H1 (cell line): ENCODE measurements around the gene FMN2. TPM values are rescaled to one million over a fixed set of nuclear protein-coding genes. Genes with fewer than 3 reads are reported as not detected.

ENCODE experiments used
- CTCF ChIA-PET: fragments of 300-600 bp; sonication (Branson Sonifier 250); formaldehyde crosslinking; loops from one replicate; lab custom pipeline; 2021; ENCODE audit not compliant: partially characterized antibody; lab: Charles Lee
- POLR2A ChIA-PET: fragments of 300-600 bp; sonication (Branson Sonifier 250); formaldehyde crosslinking; loops from one replicate; lab custom pipeline; 2021; ENCODE audit warnings: inconsistent platforms; ENCODE audit not compliant: partially characterized antibody; lab: Charles Lee
- DNase-seq, 2 experiments: peaks; one replicate each; pipeline versions ENCODE4 v3.0.0 to v3.0.0-alpha.2; 2010 to 2022; ENCODE audit warnings: low spot score in 2 of 2, low read depth in 1 of 2, mixed read lengths in 1 of 2
- FAIRE-seq: peaks from 2 replicates; lab custom pipeline; 2011; peaks lifted over from hg19 to GRCh38; lab: Jason Lieb, UNC
- H2AFZ ChIP-seq: 2 replicates; pipeline ENCODE4 v1.8.1; 2012; ENCODE audit warnings: low read length, inconsistent platforms
- H2AK5ac ChIP-seq: 2 replicates; pipeline ENCODE4 v1.6.1; 2013; ENCODE audit warnings: low read depth, low read length
- H2BK120ac ChIP-seq: replicated peaks from 2 replicates; pipeline ENCODE3; 2013; ENCODE audit warnings: low read depth, low read length, inconsistent platforms
- H2BK12ac ChIP-seq: 2 replicates; pipeline ENCODE4 v1.6.1; 2013; ENCODE audit warnings: low read depth, low read length
- H2BK15ac ChIP-seq: 2 replicates; pipeline ENCODE4 v1.6.1; 2013; ENCODE audit warnings: low read length
- H2BK20ac ChIP-seq: 2 replicates; pipeline ENCODE4 v1.6.1; 2013; ENCODE audit warnings: low read length
- H2BK5ac ChIP-seq: 2 replicates; pipeline ENCODE4 v1.6.1; 2013; ENCODE audit warnings: low read depth, low read length
- H3K14ac ChIP-seq: 2 replicates; pipeline ENCODE4 v1.6.1; 2013; ENCODE audit warnings: inconsistent platforms; ENCODE audit not compliant: insufficient read length
- H3K18ac ChIP-seq: 2 replicates; pipeline ENCODE4 v1.6.1; 2013; ENCODE audit warnings: low read length; ENCODE audit errors: extremely low read depth
- H3K23ac ChIP-seq: 2 replicates; pipeline ENCODE4 v1.6.1; 2013; ENCODE audit warnings: inconsistent platforms; ENCODE audit not compliant: insufficient read length
- H3K23me2 ChIP-seq: 2 replicates; pipeline ENCODE4 v1.6.1; 2013; ENCODE audit warnings: low read depth, low read length
- H3K27ac ChIP-seq: 2 replicates; pipeline ENCODE4 v1.6.1; 2011; ENCODE audit warnings: low read depth, low read length, inconsistent platforms
- H3K27me3 ChIP-seq, 4 experiments: replicated peaks in 1 of 4; 1 replicate in 1 of 4; 2 replicates in 3 of 4; pipeline versions ENCODE4 v1.6.1 to v1.8.1; 2011 to 2013; ENCODE audit warnings: low read length in 3 of 4, mild to moderate bottlenecking in 3 of 4, inconsistent platforms in 2 of 4, mixed read lengths in 2 of 4, moderate library complexity in 1 of 4; ENCODE audit not compliant: control insufficient read depth in 3 of 4, insufficient read depth in 3 of 4; ENCODE audit errors: extremely low read depth in 1 of 4
- H3K36me3 ChIP-seq, 4 experiments: 2 replicates each; pipeline versions ENCODE4 v1.6.1 to v1.8.1; 2011 to 2013; ENCODE audit warnings: mild to moderate bottlenecking in 4 of 4, low read length in 3 of 4, moderate library complexity in 2 of 4, control low read depth in 1 of 4, inconsistent platforms in 1 of 4; ENCODE audit not compliant: insufficient read depth in 4 of 4, control insufficient read depth in 2 of 4
- H3K4ac ChIP-seq: replicated peaks from 2 replicates; pipeline ENCODE3; 2013; ENCODE audit warnings: low read length, low read depth, mixed read lengths, inconsistent platforms; ENCODE audit not compliant: insufficient read length
- H3K4me1 ChIP-seq, 4 experiments: replicated peaks in 1 of 4; 1 replicate in 1 of 4; 2 replicates in 3 of 4; pipeline versions ENCODE4 v1.6.1 to v1.8.1; 2011 to 2013; ENCODE audit warnings: low read length in 3 of 4, inconsistent platforms in 2 of 4, mixed read lengths in 1 of 4; ENCODE audit not compliant: insufficient read depth in 4 of 4, control insufficient read depth in 3 of 4
- H3K4me2 ChIP-seq, 2 experiments: 2 replicates each; pipeline versions ENCODE4 v1.6.1 to v1.8.1; 2011 to 2013; ENCODE audit warnings: low read depth in 2 of 2, low read length in 2 of 2, control low read depth in 1 of 2, inconsistent platforms in 1 of 2, mild to moderate bottlenecking in 1 of 2; ENCODE audit not compliant: insufficient read depth in 1 of 2
- H3K4me3 ChIP-seq, 4 experiments: fragments of 200-600, 300-600 bp in 1 of 4; sonication (generic), shearing (Covaris generic), sonication (Bioruptor Twin) in 1 of 4; 2 replicates each; pipeline versions ENCODE4 v1.5.1 to v1.8.1; 2011 to 2016; ENCODE audit warnings: low read length in 4 of 4, low read depth in 3 of 4, control low read depth in 2 of 4, inconsistent platforms in 2 of 4, mild to moderate bottlenecking in 2 of 4, mixed read lengths in 1 of 4, moderate library complexity in 1 of 4; ENCODE audit not compliant: insufficient read depth in 2 of 4; ENCODE audit errors: extremely low read depth in 1 of 4
- H3K56ac ChIP-seq: replicated peaks from 2 replicates; pipeline ENCODE3; 2013; ENCODE audit warnings: low read depth, mild to moderate bottlenecking, mixed read lengths, low read length, inconsistent platforms; ENCODE audit not compliant: insufficient read length
- H3K79me1 ChIP-seq: 2 replicates; pipeline ENCODE4 v1.6.1; 2013; ENCODE audit warnings: low read depth, low read length, control low read depth
- H3K79me2 ChIP-seq, 2 experiments: 2 replicates each; pipeline versions ENCODE4 v1.6.1 to v1.8.1; 2012 to 2013; ENCODE audit warnings: low read length in 2 of 2, mild to moderate bottlenecking in 2 of 2, inconsistent platforms in 1 of 2; ENCODE audit not compliant: insufficient read depth in 2 of 2, control insufficient read depth in 1 of 2
- H3K9ac ChIP-seq, 4 experiments: replicated peaks in 1 of 4; 1 replicate in 1 of 4; 2 replicates in 3 of 4; pipeline versions ENCODE4 v1.6.1 to v1.8.1; 2011 to 2013; ENCODE audit warnings: low read depth in 3 of 4, low read length in 3 of 4, control low read depth in 2 of 4, mild to moderate bottlenecking in 2 of 4, moderate library complexity in 2 of 4, inconsistent platforms in 1 of 4; ENCODE audit errors: extremely low read depth in 1 of 4
- H3K9me3 ChIP-seq, 2 experiments: 2 replicates each; pipeline versions ENCODE4 v1.6.1 to v1.8.1; 2012 to 2013; ENCODE audit warnings: mild to moderate bottlenecking in 2 of 2, moderate library complexity in 2 of 2, control low read depth in 1 of 2, inconsistent platforms in 1 of 2, low read depth in 1 of 2, low read length in 1 of 2, mixed read lengths in 1 of 2; ENCODE audit not compliant: insufficient read depth in 2 of 2
- H4K20me1 ChIP-seq, 2 experiments: replicated peaks in 1 of 2; 2 replicates each; pipeline versions ENCODE3 to v1.8.1; 2011 to 2013; ENCODE audit warnings: inconsistent platforms in 2 of 2, low read length in 2 of 2, mild to moderate bottlenecking in 1 of 2; ENCODE audit not compliant: insufficient read depth in 2 of 2, control insufficient read depth in 1 of 2
- H4K5ac ChIP-seq: 2 replicates; pipeline ENCODE4 v1.6.1; 2013; ENCODE audit warnings: low read length, low read depth, mixed read lengths, inconsistent platforms; ENCODE audit not compliant: insufficient read length
- H4K8ac ChIP-seq: 2 replicates; pipeline ENCODE4 v1.8.0; 2013; ENCODE audit warnings: mild to moderate bottlenecking, moderate library complexity, low read length, inconsistent platforms; ENCODE audit not compliant: insufficient read depth; ENCODE audit errors: extremely low read depth
- H4K91ac ChIP-seq: replicated peaks from 2 replicates; pipeline ENCODE3; 2013; ENCODE audit warnings: low read length, mixed read lengths, inconsistent platforms; ENCODE audit not compliant: insufficient read length
- SUZ12 ChIP-seq: fragments of 200-600 bp; sonication (generic); IDR thresholded peaks from 2 replicates; pipeline ENCODE4 v1.6.1; 2012; ENCODE audit warnings: mild to moderate bottlenecking, inconsistent platforms, low read length, moderate library complexity, mixed read lengths
- WGBS, 2 experiments: shearing (Covaris generic) in 1 of 2; methylation state at CpG; one replicate each; pipeline versions ENCODE4 v1.1.6 to v1.1.7; 2013 to 2015; ENCODE audit warnings: low lambda C conversion rate in 2 of 2, mixed read lengths in 2 of 2, inconsistent platforms in 1 of 2, low coverage in 1 of 2, missing lambda C conversion rate in 1 of 2; ENCODE audit not compliant: insufficient replicate concordance in 2 of 2, insufficient coverage in 1 of 2, insufficient read length in 1 of 2; ENCODE audit errors: extremely low coverage in 1 of 2, missing lambda C conversion rate in 1 of 2; 5-methylcytosine and 5-hydroxymethylcytosine counted together
- polyA plus RNA-seq, 7 experiments: library from polyadenylated mRNA; depleted of rRNA in 3 of 7; stranded (reverse) in 5 of 7; unstranded in 2 of 7; fragments of >200 nt in 5 of 7; fragments of 200-250 nt in 2 of 7; gene quantifications; 1 replicate in 5 of 7; 2 replicates in 1 of 7; 4 replicates in 1 of 7; pipeline versions ENCODE4 v1.2.1 to v1.2.3, GENCODE V29; 2011 to 2013; ENCODE audit warnings: missing spikeins in 2 of 7, mixed read lengths in 2 of 7
- total RNA-seq: library from RNA; stranded (reverse); fragmentation: NEBNext Ultra II Directional; extraction: Animal tissue kit (Norgen Biotek cat#: 25700); gene quantifications from 2 replicates; pipeline ENCODE4 v1.2.1, GENCODE V29; 2021

Gene FMN2
- total and polyA plus RNA-seq, 2 of the 8 experiments (the other 6 are each of a cell fraction or from before 2014, with no cell fraction given), result 0.83 to 2.0 TPM

DNA sequence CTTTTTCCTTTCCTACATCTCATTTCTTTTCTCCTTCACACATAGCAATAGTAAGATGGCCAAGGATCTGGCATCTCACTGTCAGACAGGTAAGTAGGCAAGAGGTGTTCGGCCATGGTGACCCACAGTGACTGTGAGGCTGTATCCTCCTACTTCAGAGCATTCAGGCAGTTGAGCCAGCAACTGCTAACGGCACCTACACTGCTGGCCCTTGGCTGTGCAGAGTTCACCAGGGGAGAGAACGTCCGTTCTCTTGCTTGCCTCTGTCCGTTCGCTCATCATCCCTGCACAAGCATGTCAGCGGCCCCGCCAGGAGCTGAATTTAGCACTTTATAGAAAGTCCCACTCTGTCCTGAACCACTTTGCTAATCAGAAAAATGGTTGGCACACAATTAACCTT is 406.7 kb downstream of the FMN2 start:
- Histone ChIP-seq H3K79me2 (no peaks in the 10 kb centered on the region), H2BK12ac (0 out of 2 replicates have a peak overlapping the region, but pooled peaks have one; percentile 40), H3K23me2 (no peaks in the 10 kb centered on the region), H3K36me3 (no peaks in the 10 kb centered on the region), H3K9ac (no peak overlapping the region), H3K4ac (no peak overlapping the region), H3K79me1 (no peaks in the 10 kb centered on the region), H3K27me3 (peaks cover 0 to 2% (median 0%) of the 10 kb centered on the region in 4 experiments; a peak in 1 of 7 replicates), H2BK15ac (no peak overlapping the region), H4K5ac (no peak overlapping the region), H3K4me3 (no peak overlapping the region), H3K18ac (no peak overlapping the region), H3K14ac (no peak overlapping the region), H2AFZ (no peak overlapping the region), H4K20me1 (no peaks in the 10 kb centered on the region), H2BK20ac (no peak overlapping the region), H3K4me2 (no peak overlapping the region), H2BK5ac (no peak overlapping the region), H3K9me3 (no peaks in the 10 kb centered on the region), H3K56ac (no peak overlapping the region), H4K8ac (no peak overlapping the region), H2BK120ac (no peak overlapping the region), H4K91ac (no peak overlapping the region), H3K4me1 (no peaks in the 10 kb centered on the region; a peak in 1 of 7 replicates), H3K27ac (no peak overlapping the region), H3K23ac (no peak overlapping the region), H2AK5ac (no peak overlapping the region)
- CTCF ChIA-PET, result interaction anchor here (0.6 to 1.2 kb wide), 2 partner anchors 40 to 110 kb away, joined by 4 read pairs; no protein-coding TSS in a partner anchor
- FAIRE-seq (no peak), DNase-seq (no peak)
- POLR2A ChIA-PET, result no interaction called here
- 92% methylated on average over 8 of the region's 8 CpGs; no CpG with 5 or more reads in 1 of the 2 experiments for WGBS, 2 experiments
- TF ChIP-seq SUZ12, result no peak
